ENCODE data around the gene DNAAF1.

The DNAAF1 gene

GRCh38 chr16:84159007-84159406 is 13.9 kb downstream of the DNAAF1 start:
- DNase-seq (ENCODE audit: low read depth in 1 of 2, low spot score in 1 of 2) = no peak

GRCh38 chr16:84159800-84160199 is 14.7 kb downstream of the DNAAF1 start:
- DNase-seq (ENCODE audit: low read depth in 1 of 2, low spot score in 1 of 2) = no peak

GRCh38 chr16:84161037-84161436 is 15.9 kb downstream of the DNAAF1 start:
- DNase-seq (ENCODE audit: low read depth in 1 of 2, low spot score in 1 of 2) = no peak

GRCh38 chr16:84161801-84162200 is 16.7 kb downstream of the DNAAF1 start:
- no peak for DNase-seq (ENCODE audit: low read depth in 1 of 2, low spot score in 1 of 2)

GRCh38 chr16:84165746-84166145 is 20.6 kb downstream of the DNAAF1 start:
- DNase-seq (ENCODE audit: low read depth in 1 of 2, low spot score in 1 of 2) = no peak

GRCh38 chr16:84166796-84167695 is 21.9 kb downstream of the DNAAF1 start:
- DNase-seq (ENCODE audit: low read depth in 1 of 2, low spot score in 1 of 2) = no peak

GRCh38 chr16:84169765-84170310 is 24.7 kb downstream of the DNAAF1 start:
- no peak for DNase-seq (ENCODE audit: low read depth in 1 of 2, low spot score in 1 of 2)

- no peak for DNase-seq (ENCODE audit: low read depth in 1 of 2, low spot score in 1 of 2)
These were observed 29.3 kb downstream of the DNAAF1 start for GRCh38 chr16:84174396-84174795.

- DNase-seq (ENCODE audit: low read depth in 1 of 2, low spot score in 1 of 2) = peak in 1 of 2 donors; percentile 48
These were observed 30.4 kb downstream of the DNAAF1 start for GRCh38 chr16:84175350-84176081.

GRCh38 chr16:84176192-84177053 is 31.3 kb downstream of the DNAAF1 start:
- no peak for DNase-seq (ENCODE audit: low read depth in 1 of 2, low spot score in 1 of 2)

- DNase-seq (ENCODE audit: low read depth in 1 of 2, low spot score in 1 of 2) = no peak
These were observed 32.6 kb downstream of the DNAAF1 start for GRCh38 chr16:84177741-84178073.

- no peak for DNase-seq (ENCODE audit: low read depth in 1 of 2, low spot score in 1 of 2)
These were observed 33.1 kb downstream of the DNAAF1 start for GRCh38 chr16:84178146-84178765.

- DNase-seq (ENCODE audit: low read depth in 1 of 2, low spot score in 1 of 2) = no peak
These were observed 33.9 kb downstream of the DNAAF1 start for GRCh38 chr16:84178892-84179611.

- DNase-seq (ENCODE audit: low read depth in 1 of 2, low spot score in 1 of 2) = no peak
These were observed 34.7 kb downstream of the DNAAF1 start for GRCh38 chr16:84179612-84180320.

GRCh38 chr16:84180519-84181140 is 35.5 kb downstream of the DNAAF1 start:
- DNase-seq (ENCODE audit: low read depth in 1 of 2, low spot score in 1 of 2) = no peak

- DNase-seq (ENCODE audit: low read depth in 1 of 2, low spot score in 1 of 2) = no peak
These were observed 36.2 kb downstream of the DNAAF1 start for GRCh38 chr16:84181144-84181915.

GRCh38 chr16:84182104-84182503 is 37.0 kb downstream of the DNAAF1 start:
- DNase-seq (ENCODE audit: low read depth in 1 of 2, low spot score in 1 of 2) = no peak
